SK-N-SH (cell line): ENCODE measurements around the gene PCDHB8.

ENCODE experiments used
- CTCF ChIP-seq: fragments of 200-600 bp; sonication (generic); IDR thresholded peaks from 2 replicates; pipeline ENCODE4 v1.6.1; 2017; ENCODE audit warnings: antibody characterized with exemption, mild to moderate bottlenecking, moderate library complexity
- EP300 ChIP-seq, 2 experiments: IDR thresholded peaks; 2 replicates each; pipeline versions ENCODE4 v1.4.0 to v1.6.1; 2012; ENCODE audit warnings: borderline replicate concordance in 1 of 2, low read depth in 1 of 2, low read length in 1 of 2
- EZH2phosphoT487 ChIP-seq: fragments of 200-600 bp; sonication (generic); IDR thresholded peaks from 2 replicates; pipeline ENCODE4 v1.6.1; 2017; ENCODE audit warnings: low read depth, mixed run types, mild to moderate bottlenecking, antibody characterized with exemption, moderate library complexity, borderline replicate concordance
- FOSL2 ChIP-seq: IDR thresholded peaks from 2 replicates; pipeline ENCODE4 v1.4.0; 2012; ENCODE audit warnings: low read depth, mild to moderate bottlenecking, moderate library complexity, borderline replicate concordance
- FOXM1 ChIP-seq: IDR thresholded peaks from 2 replicates; pipeline ENCODE4 v1.4.0; 2012; ENCODE audit warnings: low read depth, mild to moderate bottlenecking
- JUND ChIP-seq: IDR thresholded peaks from 2 replicates; pipeline ENCODE4 v1.4.0; 2012
- MEF2A ChIP-seq: IDR thresholded peaks from 2 replicates; pipeline ENCODE4 v1.4.0; 2012; ENCODE audit warnings: low read depth, borderline replicate concordance
- POLR2AphosphoS5 ChIP-seq: IDR thresholded peaks from 2 replicates; pipeline ENCODE4 v1.6.1; 2012; ENCODE audit warnings: low read depth, low read length
- RAD21 ChIP-seq: IDR thresholded peaks from 2 replicates; pipeline ENCODE4 v1.6.1; 2012; ENCODE audit warnings: mild to moderate bottlenecking, low read length
- RCOR1 ChIP-seq: fragments of 150-350 bp; IDR thresholded peaks from 2 replicates; pipeline ENCODE4 v1.6.1; 2017; ENCODE audit warnings: antibody characterized with exemption, low read length
- TAF1 ChIP-seq: IDR thresholded peaks from 2 replicates; pipeline ENCODE4 v1.6.1; 2012; ENCODE audit warnings: low read depth, mild to moderate bottlenecking, low read length, moderate library complexity, borderline replicate concordance
- TEAD4 ChIP-seq: IDR thresholded peaks from 2 replicates; pipeline ENCODE4 v1.4.0; 2012; ENCODE audit warnings: mild to moderate bottlenecking, borderline replicate concordance; ENCODE audit not compliant: insufficient read depth
- TF ChIP-seq, protein P1 (sequence below): IDR thresholded peaks from 2 replicates; pipeline ENCODE4 v1.6.1; 2012; ENCODE audit warnings: mild to moderate bottlenecking, low read depth, low read length, moderate library complexity
- TF ChIP-seq, protein P2 (sequence below): IDR thresholded peaks from 2 replicates; pipeline ENCODE4 v1.4.0; 2012; ENCODE audit warnings: low read depth

- TF ChIP-seq CTCF: no peak
- no peak for TF ChIP-seq JUND
- TF ChIP-seq, protein P1, sequence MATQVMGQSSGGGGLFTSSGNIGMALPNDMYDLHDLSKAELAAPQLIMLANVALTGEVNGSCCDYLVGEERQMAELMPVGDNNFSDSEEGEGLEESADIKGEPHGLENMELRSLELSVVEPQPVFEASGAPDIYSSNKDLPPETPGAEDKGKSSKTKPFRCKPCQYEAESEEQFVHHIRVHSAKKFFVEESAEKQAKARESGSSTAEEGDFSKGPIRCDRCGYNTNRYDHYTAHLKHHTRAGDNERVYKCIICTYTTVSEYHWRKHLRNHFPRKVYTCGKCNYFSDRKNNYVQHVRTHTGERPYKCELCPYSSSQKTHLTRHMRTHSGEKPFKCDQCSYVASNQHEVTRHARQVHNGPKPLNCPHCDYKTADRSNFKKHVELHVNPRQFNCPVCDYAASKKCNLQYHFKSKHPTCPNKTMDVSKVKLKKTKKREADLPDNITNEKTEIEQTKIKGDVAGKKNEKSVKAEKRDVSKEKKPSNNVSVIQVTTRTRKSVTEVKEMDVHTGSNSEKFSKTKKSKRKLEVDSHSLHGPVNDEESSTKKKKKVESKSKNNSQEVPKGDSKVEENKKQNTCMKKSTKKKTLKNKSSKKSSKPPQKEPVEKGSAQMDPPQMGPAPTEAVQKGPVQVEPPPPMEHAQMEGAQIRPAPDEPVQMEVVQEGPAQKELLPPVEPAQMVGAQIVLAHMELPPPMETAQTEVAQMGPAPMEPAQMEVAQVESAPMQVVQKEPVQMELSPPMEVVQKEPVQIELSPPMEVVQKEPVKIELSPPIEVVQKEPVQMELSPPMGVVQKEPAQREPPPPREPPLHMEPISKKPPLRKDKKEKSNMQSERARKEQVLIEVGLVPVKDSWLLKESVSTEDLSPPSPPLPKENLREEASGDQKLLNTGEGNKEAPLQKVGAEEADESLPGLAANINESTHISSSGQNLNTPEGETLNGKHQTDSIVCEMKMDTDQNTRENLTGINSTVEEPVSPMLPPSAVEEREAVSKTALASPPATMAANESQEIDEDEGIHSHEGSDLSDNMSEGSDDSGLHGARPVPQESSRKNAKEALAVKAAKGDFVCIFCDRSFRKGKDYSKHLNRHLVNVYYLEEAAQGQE: no peak
- no peak for TF ChIP-seq TEAD4
- no peak for TF ChIP-seq EP300 (IDR thresholded peaks at IDR 0.05; ENCODE audit: borderline replicate concordance in 1 of 2, low read depth in 1 of 2, low read length in 1 of 2)
- TF ChIP-seq FOXM1: no peak
- no peak for TF ChIP-seq RAD21
- TF ChIP-seq FOSL2: no peak
- no peak for TF ChIP-seq TAF1
- TF ChIP-seq RCOR1: no peak
- TF ChIP-seq POLR2AphosphoS5: no peak
- TF ChIP-seq MEF2A: no peak
- TF ChIP-seq, protein P2, sequence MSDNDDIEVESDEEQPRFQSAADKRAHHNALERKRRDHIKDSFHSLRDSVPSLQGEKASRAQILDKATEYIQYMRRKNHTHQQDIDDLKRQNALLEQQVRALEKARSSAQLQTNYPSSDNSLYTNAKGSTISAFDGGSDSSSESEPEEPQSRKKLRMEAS: no peak
- no peak for TF ChIP-seq EZH2phosphoT487
Measured at GRCh38 chr5:141150993-141151325, 26.6 kb upstream of the PCDHB8 start.
